IPS-18a (cell line): ENCODE data around the gene CD58.

ENCODE experiments used
- H3K27ac ChIP-seq: one replicate; pipeline ENCODE4 v1.5.1; 2013; ENCODE audit warnings: low read length
- H3K27me3 ChIP-seq: one replicate; pipeline ENCODE4 v1.6.1; 2013; ENCODE audit warnings: mild to moderate bottlenecking, low read length; ENCODE audit not compliant: control insufficient read depth, insufficient read depth
- H3K36me3 ChIP-seq: one replicate; pipeline ENCODE4 v1.6.1; 2013; ENCODE audit warnings: low read depth, low read length; ENCODE audit not compliant: control insufficient read depth
- H3K4me1 ChIP-seq: one replicate; pipeline ENCODE4 v1.6.1; 2013; ENCODE audit warnings: low read depth, low read length; ENCODE audit not compliant: control insufficient read depth
- H3K4me3 ChIP-seq: one replicate; pipeline ENCODE4 v1.5.1; 2013; ENCODE audit warnings: low read length
- H3K9ac ChIP-seq: one replicate; pipeline ENCODE4 v1.6.1; 2013; ENCODE audit warnings: mild to moderate bottlenecking, low read length, moderate library complexity
- H3K9me3 ChIP-seq: one replicate; pipeline ENCODE4 v1.6.1; 2013; ENCODE audit warnings: low read depth, low read length; ENCODE audit not compliant: control insufficient read depth

CD58 gene

GRCh38 chr1:116491700-116492357 lies 79.0 kb downstream of the CD58 start:
- H3K9ac ChIP-seq, result no peak overlapping the region
- H3K27me3 ChIP-seq, result no peaks in the 10 kb centered on the region
- H3K4me1 ChIP-seq, result no peaks in the 10 kb centered on the region
- no peak overlapping the region for H3K4me3 ChIP-seq
- H3K36me3 ChIP-seq, result no peaks in the 10 kb centered on the region
- H3K27ac ChIP-seq, result no peak overlapping the region
- H3K9me3 ChIP-seq, result no peaks in the 10 kb centered on the region

GRCh38 chr1:116490588-116490987 lies 80.2 kb downstream of the CD58 start:
- Histone ChIP-seq H3K27ac (no peak overlapping the region), H3K27me3 (no peaks in the 10 kb centered on the region), H3K4me3 (no peak overlapping the region), H3K9me3 (no peaks in the 10 kb centered on the region), H3K4me1 (no peaks in the 10 kb centered on the region), H3K9ac (no peak overlapping the region), H3K36me3 (no peaks in the 10 kb centered on the region)

GRCh38 chr1:116489231-116489697 lies 81.6 kb downstream of the CD58 start:
- Histone ChIP-seq H3K27me3 (no peaks in the 10 kb centered on the region), H3K27ac (no peak overlapping the region), H3K9me3 (no peaks in the 10 kb centered on the region), H3K4me3 (no peak overlapping the region), H3K36me3 (no peaks in the 10 kb centered on the region), H3K4me1 (no peaks in the 10 kb centered on the region), H3K9ac (no peak overlapping the region)

GRCh38 chr1:116488071-116488470 lies 82.8 kb downstream of the CD58 start:
- Histone ChIP-seq H3K27ac (no peak overlapping the region), H3K27me3 (no peaks in the 10 kb centered on the region), H3K4me1 (no peaks in the 10 kb centered on the region), H3K4me3 (no peak overlapping the region), H3K36me3 (no peaks in the 10 kb centered on the region), H3K9ac (no peak overlapping the region), H3K9me3 (no peaks in the 10 kb centered on the region)

GRCh38 chr1:116487583-116487982 lies 83.2 kb downstream of the CD58 start:
- Histone ChIP-seq H3K36me3 (no peaks in the 10 kb centered on the region), H3K27ac (no peak overlapping the region), H3K4me1 (no peaks in the 10 kb centered on the region), H3K9ac (no peak overlapping the region), H3K4me3 (no peak overlapping the region), H3K27me3 (no peaks in the 10 kb centered on the region), H3K9me3 (no peaks in the 10 kb centered on the region)

GRCh38 chr1:116487031-116487430 lies 83.8 kb downstream of the CD58 start:
- Histone ChIP-seq H3K4me1 (no peaks in the 10 kb centered on the region), H3K36me3 (no peaks in the 10 kb centered on the region), H3K27ac (no peak overlapping the region), H3K9me3 (no peaks in the 10 kb centered on the region), H3K4me3 (no peak overlapping the region), H3K27me3 (no peaks in the 10 kb centered on the region), H3K9ac (no peak overlapping the region)

- Histone ChIP-seq H3K4me3 (no peak overlapping the region), H3K36me3 (no peaks in the 10 kb centered on the region), H3K27ac (no peak overlapping the region), H3K9me3 (no peaks in the 10 kb centered on the region), H3K9ac (no peak overlapping the region), H3K27me3 (no peaks in the 10 kb centered on the region), H3K4me1 (no peaks in the 10 kb centered on the region)
Observed at GRCh38 chr1:116486424-116486823, 84.4 kb downstream of the CD58 start.

GRCh38 chr1:116485976-116486375 lies 84.8 kb downstream of the CD58 start:
- Histone ChIP-seq H3K4me3 (no peak overlapping the region), H3K4me1 (no peaks in the 10 kb centered on the region), H3K36me3 (no peaks in the 10 kb centered on the region), H3K9ac (no peak overlapping the region), H3K27me3 (no peaks in the 10 kb centered on the region), H3K9me3 (no peaks in the 10 kb centered on the region), H3K27ac (no peak overlapping the region)

- H3K36me3 ChIP-seq, result no peaks in the 10 kb centered on the region
- no peaks in the 10 kb centered on the region for H3K4me1 ChIP-seq
- no peak overlapping the region for H3K4me3 ChIP-seq
- H3K9me3 ChIP-seq, result no peaks in the 10 kb centered on the region
- no peaks in the 10 kb centered on the region for H3K27me3 ChIP-seq
- no peak overlapping the region for H3K9ac ChIP-seq
- no peak overlapping the region for H3K27ac ChIP-seq
Observed at GRCh38 chr1:116485071-116485735, 85.6 kb downstream of the CD58 start.

- Histone ChIP-seq H3K4me3 (no peak overlapping the region), H3K27me3 (no peaks in the 10 kb centered on the region), H3K9ac (no peak overlapping the region), H3K27ac (no peak overlapping the region), H3K4me1 (peaks cover 2% of the 10 kb centered on the region), H3K36me3 (no peaks in the 10 kb centered on the region), H3K9me3 (no peaks in the 10 kb centered on the region)
Observed at GRCh38 chr1:116483481-116484309, 87.1 kb downstream of the CD58 start.

- Histone ChIP-seq H3K36me3 (no peaks in the 10 kb centered on the region), H3K4me3 (no peak overlapping the region), H3K4me1 (peaks cover 5% of the 10 kb centered on the region), H3K27me3 (no peaks in the 10 kb centered on the region), H3K27ac (no peak overlapping the region), H3K9me3 (no peaks in the 10 kb centered on the region), H3K9ac (no peak overlapping the region)
Observed at GRCh38 chr1:116482490-116482889, 88.3 kb downstream of the CD58 start.
